Stimulated activated CD4-positive, alpha-beta T cell treated with anti-CD3 and anti-CD28 coated beads, Interleukin-15, amount 100 ng/mL, for 1 hour (primary cell): ENCODE results near the gene NCF2.

ENCODE experiments used
- DNase-seq, 2 donors: peaks; one replicate each; pipeline ENCODE4 v3.0.0-alpha.2; 2020; ENCODE audit warnings: low read depth in 1 of 2, low spot score in 1 of 2

The NCF2 gene

DNA sequence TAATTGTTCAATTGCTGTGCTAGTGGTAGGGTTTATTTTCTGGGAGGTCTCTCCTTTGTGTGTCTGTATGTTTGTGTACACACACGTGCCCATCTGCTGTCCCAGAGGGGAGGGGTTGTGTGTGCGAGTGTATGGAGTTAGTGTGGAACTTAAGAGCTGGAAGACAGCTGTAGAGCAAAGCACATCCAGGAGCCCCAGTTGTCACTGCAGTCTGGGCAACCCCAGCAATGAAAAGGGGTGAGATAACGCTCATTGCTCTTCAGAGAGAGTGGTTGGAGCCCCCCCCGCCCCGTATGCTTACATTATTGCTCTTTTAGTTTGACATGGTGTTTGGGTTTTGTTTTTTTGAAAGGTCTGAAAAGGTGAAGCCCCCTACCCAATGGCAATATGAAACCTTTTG is 36.9 kb downstream of the NCF2 start:
- DNase-seq, result no peak

DNA sequence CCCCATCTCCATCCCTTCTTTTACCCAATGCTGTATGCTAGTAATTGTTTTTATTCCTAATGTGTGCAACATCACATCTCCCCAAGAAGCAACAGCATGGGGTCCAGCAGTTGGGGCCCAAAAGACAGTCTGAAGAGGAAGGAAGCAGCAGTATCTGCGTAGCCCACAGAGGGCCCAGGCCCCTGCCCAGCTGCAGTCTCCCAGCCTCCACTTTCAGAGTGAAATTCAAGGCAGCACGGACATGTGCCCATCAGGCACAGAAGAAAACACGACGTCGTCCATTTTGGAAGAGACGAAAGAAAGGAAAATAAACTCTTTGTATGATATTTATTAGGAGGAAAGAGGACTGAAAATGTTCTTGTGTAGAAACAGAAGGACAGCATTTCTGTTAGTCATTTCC is 37.4 kb downstream of the NCF2 start:
- DNase-seq, result no peak

DNA sequence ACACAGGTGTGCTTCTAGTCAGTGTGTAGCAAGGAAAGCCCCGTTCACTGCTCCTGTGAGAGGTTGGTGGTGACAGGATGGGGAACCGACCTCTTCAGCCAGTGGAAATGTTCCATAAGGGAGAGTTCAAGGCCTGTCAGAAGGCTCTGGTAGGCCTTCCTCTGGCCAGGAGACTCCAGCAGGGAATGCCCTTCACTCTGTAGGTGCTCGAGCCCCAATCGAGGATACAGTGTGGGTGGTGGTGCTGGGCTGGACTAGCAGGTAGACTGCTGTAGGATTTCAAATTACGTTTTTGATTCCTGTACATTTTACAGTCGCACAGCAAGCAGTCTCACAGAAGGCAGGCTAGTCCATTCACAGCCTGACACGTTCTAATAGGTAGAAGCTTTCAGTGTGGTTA is 37.8 kb downstream of the NCF2 start:
- DNase-seq, result no peak

DNA sequence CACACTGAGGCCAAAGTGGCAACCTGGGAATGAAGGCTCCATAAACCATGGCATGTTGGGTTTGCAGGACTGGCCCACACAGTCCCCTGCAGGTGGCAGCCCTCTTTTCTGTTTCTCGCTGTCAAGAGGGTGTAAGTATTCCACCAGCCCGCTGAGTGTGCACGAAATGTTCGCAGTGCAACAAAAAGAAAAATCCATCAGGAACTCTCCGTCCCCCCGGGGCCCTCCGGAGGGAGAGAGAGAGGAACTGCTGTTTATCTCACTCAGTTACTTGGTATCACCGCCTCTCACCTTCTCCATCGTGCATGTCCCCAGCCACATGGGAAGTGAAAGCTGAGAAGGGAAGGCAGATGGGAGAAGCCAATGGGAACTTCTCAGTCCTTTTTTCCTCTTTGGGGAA is 38.3 kb downstream of the NCF2 start:
- DNase-seq, result no peak

DNA sequence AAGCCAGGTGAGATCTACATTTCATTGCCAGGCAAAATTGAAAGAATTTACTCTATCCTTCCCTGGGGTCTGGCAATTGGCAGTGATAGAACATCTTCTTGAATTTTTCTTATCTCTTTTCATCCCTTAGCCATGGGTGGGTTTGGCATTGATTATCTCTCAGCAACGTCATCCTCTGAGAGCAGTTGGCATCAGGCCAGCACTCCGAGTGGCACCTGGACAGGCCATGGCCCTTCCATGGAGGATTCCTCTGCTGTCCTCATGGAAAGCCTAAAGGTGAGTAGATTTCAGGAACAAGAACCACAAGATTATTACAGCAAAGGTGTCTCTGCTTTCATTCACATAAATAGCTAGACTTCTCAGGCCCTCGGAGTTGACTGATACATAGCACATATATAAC is 39.3 kb downstream of the NCF2 start:
- no peak for DNase-seq

DNA sequence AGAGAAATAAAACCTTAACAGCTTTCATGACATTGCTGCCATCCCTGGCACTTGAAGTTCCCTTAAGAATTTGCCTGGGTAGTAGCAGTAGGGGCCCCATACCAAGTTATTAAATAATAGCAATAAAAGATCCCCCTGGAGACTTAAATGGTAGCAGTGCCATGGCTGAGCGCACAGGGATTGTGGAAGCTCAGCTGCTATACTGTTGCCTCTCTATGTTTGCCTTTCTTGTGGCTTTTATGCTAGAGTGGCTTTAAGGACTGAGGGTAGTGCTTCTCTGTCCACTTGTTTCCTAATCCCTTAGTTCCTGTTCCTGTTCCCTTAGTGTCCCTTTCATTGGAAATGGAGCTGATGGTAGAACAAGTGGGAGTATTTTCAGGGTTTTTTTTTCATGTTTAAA is 42.1 kb downstream of the NCF2 start:
- no peak for DNase-seq

DNA sequence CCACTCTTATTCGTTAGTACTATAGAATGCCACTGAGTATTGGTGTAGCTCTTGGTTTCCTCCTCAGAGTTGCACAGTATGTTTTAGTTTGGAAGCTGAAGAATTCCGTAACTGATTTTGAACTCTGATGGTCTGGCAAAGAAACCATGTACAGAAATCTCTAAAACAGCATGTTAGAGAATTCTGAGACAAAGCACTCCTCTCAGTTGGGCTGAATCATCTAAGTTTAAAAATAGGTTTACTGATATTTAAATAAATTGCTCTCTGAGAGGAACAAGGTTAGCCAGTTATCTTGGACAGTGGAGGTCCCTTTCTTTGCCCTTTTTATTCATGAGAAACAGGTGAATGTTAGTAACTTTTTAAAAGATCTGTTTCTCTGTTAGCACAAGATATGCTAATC is 43.8 kb downstream of the NCF2 start:
- no peak for DNase-seq

DNA sequence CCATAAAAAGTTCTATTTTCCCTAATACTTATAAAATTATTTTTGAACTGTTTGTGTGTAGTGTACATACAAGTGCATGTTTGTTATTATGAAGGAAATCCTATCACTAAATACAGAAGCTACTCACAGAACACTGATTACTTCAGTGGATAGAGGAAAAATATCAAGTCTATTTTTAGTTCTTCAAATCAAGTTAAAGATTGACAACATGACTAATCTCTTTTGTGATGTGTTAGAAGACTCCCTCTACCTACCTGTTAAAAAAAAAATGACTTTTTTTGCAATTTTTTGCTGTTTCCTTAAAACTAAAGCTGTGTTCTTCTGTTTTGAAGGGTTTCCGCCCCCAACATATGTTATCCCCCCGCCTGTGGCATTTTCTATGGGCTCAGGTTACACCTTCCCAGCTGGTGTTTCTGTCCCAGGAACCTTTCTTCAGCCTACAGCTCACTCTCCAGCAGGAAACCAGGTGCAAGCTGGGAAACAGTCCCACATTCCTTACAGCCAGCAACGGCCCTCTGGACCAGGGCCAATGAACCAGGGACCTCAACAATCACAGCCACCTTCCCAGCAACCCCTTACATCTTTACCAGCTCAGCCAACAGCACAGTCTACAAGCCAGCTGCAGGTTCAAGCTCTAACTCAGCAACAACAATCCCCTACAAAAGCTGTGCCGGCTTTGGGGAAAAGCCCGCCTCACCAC is 45.5 kb downstream of the NCF2 start:
- no peak for DNase-seq

DNA sequence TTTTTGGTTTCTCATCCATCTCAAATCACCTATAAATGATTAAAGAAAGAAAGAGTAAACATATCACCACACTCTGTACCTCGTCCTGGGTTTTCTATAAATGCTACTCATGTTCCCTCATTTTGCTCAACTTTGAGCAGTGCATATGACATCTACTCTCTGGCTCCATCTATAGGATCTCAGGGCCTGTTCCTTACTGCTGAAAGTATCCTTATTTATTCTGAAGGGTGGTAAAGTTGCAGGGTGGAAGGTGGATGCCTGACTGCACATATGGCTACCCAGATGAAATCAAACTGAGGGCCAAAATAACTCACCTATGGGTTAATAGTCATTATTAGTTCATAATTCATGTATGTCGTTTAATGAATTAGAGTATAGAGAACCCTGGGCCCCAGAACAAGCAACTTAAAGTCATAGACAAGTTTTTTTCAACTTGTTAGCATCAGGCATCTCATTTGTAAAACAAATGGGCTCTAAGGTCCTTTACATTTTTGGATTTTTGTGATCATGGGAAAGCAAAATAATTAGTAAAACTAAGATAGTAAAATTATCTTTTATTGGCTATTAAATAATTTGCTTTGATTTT is 46.5 kb downstream of the NCF2 start:
- DNase-seq, result no peak

DNA sequence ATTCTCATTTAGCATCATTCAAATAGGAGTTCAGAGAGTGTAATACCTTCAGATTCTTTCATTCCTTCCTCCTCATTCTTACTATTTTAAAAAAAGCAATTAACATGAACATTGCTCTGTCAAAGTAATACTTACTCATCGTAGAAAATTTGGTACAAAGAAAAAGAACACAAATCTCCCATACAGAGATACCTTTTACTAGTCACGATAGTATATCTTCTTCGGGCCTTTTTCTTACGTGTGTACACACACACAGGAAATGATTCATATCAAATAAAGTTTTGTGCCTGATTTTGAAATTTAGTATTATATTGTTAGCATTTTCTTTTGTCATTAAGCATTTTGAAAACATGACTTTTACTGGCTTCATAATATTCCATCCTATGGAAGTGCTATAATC is 52.9 kb downstream of the NCF2 start:
- no peak for DNase-seq

DNA sequence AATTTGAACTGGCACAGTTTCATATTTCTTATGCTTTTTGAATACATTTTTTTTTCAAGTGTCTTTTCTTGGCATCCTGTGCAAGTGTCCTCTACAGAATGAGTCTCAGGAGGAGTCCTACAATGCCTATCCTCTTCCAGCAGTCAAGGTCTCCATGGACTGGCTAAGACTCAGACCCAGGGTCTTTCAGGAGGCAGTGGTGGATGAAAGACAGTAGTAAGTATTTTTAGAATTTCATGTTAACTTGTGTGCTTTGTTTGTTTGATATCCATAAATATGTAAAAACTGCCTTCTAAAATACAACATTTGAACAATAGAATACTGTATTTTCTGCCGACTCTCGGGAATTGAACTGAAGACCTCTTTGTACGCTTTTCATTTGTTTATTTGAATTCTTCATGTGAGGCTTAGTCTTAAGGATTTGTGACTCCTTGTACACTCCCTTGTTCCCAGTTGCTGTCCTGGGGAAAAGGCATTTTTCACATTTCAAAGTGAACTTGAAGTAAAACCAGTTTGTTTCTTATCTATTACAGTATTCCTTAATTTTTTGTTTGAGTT is 56.6 kb downstream of the NCF2 start:
- no peak for DNase-seq

DNA sequence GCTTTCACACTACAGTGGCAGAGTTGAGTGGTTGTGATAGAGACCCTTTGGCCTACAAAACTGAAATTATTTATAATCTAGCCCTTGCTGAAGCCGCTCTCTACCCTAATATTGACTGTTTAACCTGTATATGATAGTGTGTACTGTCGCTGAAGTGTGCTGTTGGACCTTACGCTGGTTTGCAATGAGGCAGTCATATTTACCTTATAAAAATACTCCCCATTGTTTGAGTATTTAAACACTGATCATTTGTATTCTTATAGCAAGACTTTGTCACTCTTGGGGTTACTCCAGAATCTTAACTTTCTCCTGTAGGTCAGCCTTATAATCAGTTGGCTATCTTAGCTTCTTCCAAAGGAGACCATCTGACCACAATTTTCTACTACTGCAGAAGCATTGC is 61.7 kb downstream of the NCF2 start:
- DNase-seq, result no peak

DNA sequence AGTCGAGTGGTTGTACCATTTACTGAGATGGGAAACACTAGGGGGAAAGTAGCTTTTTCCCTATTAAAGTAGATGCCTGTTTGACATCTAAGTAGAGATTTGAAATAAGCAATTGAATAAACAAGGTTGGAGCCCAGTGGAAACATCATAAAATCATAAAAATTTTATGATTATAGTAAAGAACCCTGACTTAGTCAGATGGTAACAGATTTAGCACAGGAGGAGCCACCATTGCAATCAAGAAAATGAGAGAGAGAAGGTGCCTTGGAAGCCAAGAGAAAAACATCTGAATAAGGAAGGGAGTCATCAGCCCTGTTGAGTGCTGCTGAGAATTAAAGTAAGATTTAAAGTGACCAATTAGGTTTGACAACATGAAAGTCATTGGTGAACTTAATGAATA is 68.2 kb downstream of the NCF2 start:
- DNase-seq, result no peak

DNA sequence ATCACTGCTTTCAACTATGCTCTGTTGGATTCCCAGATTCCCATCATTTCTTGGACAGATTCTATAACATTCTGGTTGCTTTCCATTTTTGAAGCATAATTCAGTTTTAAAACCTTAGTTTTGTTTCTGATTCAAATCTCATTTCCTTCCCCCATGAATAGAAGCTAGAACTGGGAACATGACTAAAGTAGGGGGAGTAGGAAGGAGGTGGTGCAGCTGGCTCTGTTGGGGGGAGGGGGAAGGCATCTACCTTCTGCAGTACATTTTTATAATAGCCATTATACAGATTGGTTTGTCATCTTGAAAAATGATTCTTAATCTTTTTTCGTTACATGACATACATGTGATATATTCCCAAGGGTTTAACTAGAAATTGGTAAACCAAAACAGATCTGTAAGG is 69.9 kb downstream of the NCF2 start:
- DNase-seq, result no peak

DNA sequence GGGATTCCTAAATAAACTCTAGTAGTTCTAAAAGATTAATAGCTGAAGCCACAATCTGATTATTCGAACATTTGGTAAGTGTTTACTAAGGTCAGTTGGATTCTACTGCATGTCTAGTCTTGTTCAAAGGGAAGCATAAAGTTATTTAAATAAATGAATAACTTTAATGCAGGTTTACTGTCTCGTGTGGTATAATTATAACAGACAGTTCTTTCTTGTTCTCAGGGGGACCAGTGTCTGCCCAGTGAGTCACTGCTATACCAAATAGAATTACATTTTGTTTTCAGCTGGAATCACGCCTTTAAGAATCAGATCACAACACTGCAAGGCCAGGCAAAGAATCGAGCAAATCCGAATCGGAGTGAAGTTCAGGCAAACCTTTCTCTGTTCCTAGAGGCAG is 72.9 kb downstream of the NCF2 start:
- DNase-seq, result no peak

DNA sequence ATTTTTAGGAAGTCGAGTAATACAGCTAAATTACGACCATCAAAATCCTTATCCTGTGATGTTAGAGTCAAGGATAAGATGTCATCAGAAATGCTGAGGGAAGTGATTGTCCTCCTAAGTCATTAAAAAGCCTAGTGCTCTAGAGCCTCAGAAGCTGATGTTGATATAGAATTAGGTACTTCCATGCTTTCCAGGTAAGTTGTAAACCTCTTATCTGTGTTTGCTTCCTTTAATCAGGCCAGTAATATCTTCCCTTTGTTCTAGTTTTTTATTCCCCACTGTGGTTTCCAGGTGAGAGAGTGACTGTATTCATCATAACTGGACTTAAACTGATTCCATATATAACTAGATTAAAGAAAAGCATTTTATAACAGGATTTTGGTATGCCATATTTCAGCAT is 73.5 kb downstream of the NCF2 start:
- no peak for DNase-seq

DNA sequence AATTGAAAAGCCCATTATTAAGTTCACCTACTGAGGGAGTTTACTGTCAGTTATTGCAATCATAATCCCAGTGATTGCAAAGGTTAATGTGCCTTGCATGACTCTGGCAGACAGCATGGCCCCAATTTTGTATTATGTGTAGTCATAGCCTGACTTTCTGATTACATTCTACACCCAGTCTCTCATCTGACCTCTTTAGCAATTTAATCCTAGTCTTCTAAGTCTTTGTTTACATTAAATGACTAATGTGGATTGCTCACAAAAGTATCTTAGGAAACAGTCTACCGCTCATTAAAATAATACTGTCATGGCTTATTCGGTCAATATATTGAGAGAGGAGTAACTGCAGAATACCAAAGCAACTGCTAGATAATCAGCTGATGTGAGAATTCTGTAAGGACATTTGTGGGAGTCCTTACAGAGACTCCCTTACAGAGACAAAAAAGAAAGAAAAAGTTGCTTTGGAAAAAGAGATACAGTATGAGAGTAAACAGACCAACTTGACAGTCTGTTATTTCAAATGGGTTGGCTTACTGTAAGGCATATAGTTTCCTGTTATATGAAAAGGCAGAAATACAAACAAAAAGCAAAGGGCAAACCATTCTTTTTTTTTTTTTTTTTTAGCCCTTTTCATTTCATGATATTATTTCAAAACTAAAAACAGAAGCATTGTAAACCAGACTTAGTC is 75.1 kb downstream of the NCF2 start:
- no peak for DNase-seq

DNA sequence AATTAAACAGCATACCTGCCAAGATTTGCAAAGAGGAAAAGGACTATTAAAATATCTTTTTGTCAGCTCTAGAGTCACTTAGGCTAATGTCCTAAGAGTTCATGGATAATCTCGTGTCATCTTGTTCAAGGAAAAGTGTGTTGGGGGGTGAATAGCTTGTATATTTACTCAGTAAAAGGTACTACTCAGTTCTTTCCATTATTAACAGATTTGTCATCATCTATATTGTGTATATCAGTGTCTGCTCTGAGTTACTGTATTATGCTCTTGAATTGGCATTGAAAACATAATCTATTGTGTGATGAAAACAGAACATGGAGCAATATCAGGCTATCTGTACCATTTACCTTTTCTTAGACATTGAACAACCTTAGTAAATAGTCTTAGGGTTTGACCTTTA is 76.0 kb downstream of the NCF2 start:
- DNase-seq, result no peak

DNA sequence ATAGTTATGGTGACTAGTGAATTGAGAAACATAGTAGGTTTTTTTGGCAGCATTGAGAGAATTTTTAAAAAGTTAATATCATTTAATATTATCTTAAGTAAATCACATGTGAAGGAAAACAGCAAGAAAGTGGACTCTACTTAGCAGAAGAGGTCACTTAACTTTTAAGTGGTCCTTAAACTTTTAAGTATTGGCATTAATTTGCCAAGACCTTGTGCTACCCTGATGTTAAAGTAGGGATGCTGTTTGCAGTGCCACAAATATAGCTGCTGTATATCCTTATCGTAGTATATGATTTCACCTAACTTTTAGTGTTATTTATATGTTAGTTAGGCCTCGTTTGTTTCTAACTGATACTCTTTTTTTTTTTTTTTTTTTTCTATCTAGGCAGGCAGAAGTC is 77.8 kb downstream of the NCF2 start:
- no peak for DNase-seq

DNA sequence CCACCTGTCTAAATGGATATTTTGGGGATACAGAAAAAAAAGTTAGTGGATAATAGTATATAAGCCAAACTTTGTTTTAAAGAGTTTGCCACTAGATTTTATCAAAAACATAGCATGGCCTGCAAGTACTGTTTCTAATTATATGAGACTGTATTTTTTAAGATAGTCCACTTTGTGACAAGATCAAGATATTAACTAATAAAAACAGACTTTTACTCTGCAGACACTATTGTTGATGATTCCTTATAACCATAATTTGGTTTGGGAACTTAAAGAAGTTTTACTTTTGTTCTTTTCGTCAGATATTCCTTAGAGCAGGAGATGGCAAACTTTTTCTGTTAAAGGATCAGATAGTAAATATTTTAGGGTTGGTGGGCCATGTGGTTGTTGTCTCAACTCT is 81.6 kb downstream of the NCF2 start:
- no peak for DNase-seq

DNA sequence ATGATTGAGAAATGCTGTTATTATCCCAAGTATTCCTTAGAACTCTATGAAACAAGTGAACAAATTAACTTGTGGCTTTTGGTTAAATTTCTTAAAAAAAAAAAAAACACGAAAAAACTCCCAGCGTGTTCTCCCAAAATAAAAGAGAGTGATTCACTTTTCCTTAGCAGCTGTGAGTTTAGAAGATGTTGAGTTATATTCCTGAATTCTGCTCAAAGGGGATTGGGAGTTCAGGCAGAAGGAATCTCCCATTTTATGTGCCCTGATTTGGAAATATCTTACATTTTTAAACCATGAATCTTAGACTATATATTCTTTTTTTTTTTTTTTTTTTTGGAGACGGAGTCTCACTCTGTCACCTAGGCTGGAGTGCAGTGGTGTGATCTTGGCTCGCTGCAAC is 83.7 kb downstream of the NCF2 start:
- DNase-seq, result no peak
